ENCODE measurements around the gene RBFOX1.

DNA sequence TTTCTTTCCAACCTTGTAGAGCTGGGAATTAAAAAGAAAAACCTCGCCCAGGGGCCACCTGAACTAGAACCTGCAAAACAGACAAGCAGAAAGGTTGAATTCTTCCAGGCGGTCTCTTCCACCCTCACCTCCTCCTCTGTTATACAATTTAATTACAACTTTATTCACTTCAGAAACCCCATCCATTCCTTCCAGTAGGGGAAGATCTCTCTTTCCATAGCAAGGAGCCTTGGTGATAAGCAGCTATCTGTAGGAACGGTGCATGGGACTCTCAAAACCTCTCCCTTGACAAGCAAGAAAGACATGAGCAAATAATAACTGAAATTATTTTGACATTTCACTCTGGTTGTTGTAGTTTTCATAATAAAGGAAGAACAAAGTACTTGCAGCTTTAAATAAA is 176.0 kb downstream of the RBFOX1 start:
- TF ChIP-seq, protein P1, sequence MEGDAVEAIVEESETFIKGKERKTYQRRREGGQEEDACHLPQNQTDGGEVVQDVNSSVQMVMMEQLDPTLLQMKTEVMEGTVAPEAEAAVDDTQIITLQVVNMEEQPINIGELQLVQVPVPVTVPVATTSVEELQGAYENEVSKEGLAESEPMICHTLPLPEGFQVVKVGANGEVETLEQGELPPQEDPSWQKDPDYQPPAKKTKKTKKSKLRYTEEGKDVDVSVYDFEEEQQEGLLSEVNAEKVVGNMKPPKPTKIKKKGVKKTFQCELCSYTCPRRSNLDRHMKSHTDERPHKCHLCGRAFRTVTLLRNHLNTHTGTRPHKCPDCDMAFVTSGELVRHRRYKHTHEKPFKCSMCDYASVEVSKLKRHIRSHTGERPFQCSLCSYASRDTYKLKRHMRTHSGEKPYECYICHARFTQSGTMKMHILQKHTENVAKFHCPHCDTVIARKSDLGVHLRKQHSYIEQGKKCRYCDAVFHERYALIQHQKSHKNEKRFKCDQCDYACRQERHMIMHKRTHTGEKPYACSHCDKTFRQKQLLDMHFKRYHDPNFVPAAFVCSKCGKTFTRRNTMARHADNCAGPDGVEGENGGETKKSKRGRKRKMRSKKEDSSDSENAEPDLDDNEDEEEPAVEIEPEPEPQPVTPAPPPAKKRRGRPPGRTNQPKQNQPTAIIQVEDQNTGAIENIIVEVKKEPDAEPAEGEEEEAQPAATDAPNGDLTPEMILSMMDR (IDR thresholded peaks at IDR 0.05; ENCODE audit: insufficient read depth, low read depth, low read length): no peak
- TF ChIP-seq EZH2 (IDR thresholded peaks at IDR 0.05; ENCODE audit: insufficient read depth, low read length): no peak
